GM12865 (cell line): ENCODE data around the gene CLCF1.

ENCODE experiments used
- DNase-seq: peaks from one replicate; pipeline ENCODE4 v3.0.0; 2010; ENCODE audit warnings: low read depth
- H3K4me3 ChIP-seq: 2 replicates; pipeline ENCODE4 v1.5.1; 2011; ENCODE audit warnings: mild to moderate bottlenecking, low read depth, low read length, control low read depth
- TF ChIP-seq, protein P1 (sequence below): IDR thresholded peaks from 2 replicates; pipeline ENCODE4 v1.5.1; 2011; ENCODE audit warnings: low read length, control low read depth, low read depth, inconsistent platforms; ENCODE audit not compliant: insufficient read depth; ENCODE audit errors: missing control alignments

The CLCF1 gene

DNA sequence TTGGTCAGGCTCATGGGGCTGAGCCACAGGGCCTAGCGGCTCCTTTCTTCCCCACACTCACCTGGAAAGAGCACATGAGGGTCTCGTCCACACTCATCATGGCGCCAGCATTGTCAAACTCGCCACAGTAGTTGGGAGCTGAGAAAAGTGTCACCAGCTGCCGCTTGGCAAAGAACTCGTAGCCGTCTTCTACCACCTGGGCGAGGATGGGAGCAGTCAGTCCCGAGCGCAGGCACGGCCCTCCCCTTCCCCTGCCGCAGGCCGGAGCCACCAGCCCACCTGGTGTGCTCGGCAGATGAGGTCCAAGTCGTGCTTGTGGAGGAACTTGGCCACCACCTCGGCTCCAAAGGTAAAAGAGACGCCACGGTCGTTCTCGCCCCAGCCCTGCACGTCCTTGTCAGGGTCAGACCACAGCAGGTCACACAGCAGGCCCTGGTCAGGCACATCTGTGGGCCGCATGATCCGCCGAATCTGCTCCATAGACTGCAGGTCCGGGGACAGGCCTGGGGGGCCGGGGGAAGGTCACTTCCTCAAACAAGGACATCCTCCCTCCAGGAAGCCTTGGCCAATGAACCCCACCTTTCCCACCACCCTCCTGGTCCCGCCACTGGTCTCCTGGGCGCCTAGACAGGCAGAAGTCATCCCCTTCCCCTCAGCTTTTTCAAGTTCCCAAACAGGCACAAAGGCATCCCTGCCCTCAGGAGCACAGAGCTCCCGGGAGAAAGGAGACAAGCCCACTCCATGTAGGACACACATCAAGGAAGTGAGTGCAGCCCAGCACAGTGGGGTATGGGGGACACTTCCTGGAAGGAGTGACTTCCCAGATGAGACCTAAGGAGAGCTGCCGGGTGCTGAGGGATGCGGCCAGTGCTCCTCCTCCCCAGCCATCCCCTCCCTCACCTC lies 25.5 kb upstream of the CLCF1 start:
- DNase-seq: no peak
- H3K4me3 ChIP-seq: no peak overlapping the region
- TF ChIP-seq, protein P1, sequence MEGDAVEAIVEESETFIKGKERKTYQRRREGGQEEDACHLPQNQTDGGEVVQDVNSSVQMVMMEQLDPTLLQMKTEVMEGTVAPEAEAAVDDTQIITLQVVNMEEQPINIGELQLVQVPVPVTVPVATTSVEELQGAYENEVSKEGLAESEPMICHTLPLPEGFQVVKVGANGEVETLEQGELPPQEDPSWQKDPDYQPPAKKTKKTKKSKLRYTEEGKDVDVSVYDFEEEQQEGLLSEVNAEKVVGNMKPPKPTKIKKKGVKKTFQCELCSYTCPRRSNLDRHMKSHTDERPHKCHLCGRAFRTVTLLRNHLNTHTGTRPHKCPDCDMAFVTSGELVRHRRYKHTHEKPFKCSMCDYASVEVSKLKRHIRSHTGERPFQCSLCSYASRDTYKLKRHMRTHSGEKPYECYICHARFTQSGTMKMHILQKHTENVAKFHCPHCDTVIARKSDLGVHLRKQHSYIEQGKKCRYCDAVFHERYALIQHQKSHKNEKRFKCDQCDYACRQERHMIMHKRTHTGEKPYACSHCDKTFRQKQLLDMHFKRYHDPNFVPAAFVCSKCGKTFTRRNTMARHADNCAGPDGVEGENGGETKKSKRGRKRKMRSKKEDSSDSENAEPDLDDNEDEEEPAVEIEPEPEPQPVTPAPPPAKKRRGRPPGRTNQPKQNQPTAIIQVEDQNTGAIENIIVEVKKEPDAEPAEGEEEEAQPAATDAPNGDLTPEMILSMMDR: no peak

DNA sequence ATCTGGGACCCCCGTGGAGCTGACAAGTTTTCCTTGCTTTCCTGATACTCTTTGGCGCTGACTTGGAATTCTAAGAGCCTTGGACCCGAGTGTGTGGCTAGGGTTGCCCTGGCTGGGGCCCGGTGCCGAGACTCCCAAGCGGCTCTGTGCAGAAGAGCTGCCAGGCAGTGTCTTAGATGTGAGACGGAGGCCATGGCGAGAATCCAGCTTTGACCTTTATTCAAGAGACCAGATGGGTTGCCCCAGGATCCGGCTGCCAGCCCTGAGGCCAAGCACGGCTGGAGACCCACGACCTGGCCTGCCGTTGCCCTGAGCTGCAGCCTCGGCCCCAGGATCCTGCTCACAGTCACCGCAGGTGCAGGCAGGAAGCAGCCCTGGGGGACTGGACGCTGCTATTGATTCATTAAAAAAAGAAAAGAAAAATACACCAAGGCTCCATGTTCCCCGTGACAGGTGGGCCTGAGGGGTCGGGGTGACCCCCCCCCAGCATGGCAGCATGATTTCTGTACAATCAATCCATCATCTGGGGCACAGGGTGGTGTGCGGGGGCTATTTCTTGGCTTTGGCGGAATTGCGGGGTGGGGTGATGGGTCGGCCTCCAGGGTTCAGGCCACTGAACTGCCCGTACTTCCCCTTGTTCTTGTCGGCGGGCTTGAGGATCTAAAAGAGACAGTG lies 24.7 kb upstream of the CLCF1 start:
- TF ChIP-seq, protein P1: no peak
- no peak overlapping the region for H3K4me3 ChIP-seq
- DNase-seq: no peak

DNA sequence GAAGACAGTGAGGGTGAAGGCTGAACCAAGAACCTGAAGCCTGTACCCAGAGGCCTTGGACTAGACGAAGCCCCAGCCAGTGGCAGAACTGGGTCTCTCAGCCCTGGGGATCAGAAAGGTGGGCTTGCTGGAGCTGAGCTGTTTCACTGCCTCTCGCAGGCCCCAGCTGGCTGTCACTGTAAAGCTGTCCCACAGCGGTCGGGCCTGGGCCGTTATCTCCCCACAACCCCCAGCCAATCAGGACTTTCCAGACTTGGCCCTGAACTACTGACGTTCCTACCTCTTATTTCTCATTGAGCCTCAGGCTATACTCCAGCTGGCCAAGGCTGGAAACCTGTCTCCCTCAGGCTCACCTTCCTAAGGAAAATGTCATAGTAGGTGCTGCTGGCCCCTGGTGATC lies 24.1 kb upstream of the CLCF1 start:
- H3K4me3 ChIP-seq: no peak overlapping the region
- no peak for DNase-seq

DNA sequence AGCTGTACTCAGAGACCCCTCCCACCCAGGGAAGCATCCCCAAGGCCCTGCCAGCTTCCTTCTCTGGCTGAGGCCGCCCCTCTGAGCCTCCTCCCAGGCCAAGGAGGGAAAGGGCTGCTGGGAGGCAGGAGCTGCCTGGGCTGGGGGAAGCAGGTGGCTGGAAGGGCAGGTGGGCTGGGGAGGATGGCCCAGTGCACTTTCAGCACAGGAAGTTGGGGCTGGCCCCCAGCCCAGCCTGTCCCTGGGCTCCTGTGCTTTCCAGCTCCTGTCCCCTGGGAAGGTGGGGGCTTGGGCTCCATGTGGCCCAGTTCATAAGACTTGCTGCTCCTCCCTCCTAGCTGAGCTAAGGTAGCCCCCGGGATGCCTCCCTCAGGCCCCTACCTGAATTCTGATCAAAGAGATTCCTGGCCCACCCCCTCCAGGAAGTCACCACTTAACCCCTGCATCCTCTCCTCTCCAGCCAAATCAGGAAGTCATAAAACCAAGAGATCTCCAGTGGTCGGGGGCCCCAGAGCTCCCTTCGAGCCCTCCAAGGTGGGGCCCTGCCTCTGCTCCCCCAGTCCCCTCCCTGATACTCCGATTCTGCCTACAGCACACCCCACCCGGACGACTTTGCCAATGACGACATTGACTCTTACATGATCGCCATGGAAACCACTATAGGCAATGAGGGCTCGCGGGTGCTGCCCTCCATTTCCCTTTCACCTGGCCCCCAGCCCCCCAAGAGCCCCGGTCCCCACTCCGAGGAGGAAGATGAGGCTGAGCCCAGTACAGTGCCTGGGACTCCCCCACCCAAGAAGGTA lies 23.4 kb upstream of the CLCF1 start:
- H3K4me3 ChIP-seq: no peak overlapping the region
- TF ChIP-seq, protein P1: no peak
- no peak for DNase-seq

More for the DNA sequence above, 24.1 kb upstream of the CLCF1 start:
- TF ChIP-seq, protein P1: no peak

DNA sequence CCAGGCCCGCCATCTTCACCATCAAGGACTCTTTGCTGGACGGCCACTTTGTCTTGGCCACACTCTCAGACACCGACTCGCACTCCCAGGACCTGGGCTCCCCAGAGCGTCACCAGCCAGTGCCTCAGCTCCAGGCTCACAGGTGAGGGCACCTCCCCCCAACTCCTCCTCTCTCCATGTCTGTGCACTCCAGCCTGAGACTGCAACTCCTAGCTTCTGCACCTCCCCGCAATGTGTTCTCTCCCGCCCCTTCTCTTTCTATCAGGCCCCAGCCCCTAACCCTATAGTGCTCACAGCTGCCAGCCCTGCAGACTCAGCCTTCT lies 22.8 kb upstream of the CLCF1 start:
- DNase-seq: no peak
- TF ChIP-seq, protein P1: no peak
- H3K4me3 ChIP-seq: no peak overlapping the region

DNA sequence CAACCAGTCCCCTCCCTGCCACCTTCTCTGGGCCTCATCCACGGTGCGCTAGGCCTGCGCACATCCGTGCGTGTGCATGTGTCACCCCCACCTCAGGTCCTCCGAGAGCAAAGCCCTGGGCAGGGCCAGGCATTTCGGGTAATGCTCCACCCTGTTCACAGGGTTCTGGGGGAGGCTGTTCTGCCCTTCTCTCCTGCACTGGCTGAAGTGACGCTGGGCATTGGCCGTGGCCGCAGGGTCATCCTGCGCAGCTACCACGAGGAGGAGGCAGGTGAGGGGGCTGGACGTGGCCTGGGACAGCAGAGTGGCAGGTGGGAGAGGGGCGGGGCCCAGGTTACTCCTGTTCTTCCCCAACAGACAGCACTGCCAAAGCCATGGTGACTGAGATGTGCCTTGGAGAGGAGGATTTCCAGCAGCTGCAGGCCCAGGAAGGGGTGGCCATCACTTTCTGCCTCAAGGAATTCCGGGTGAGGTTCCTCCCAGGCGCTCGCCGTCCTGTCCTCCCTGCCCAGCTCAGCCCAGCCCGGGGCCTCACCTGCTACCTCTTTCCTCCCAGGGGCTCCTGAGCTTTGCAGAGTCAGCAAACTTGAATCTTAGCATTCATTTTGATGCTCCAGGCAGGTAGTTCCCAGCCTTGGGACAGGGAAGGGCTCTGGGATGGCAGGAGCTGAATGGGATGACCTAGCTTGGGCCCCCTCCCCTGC lies 22.3 kb upstream of the CLCF1 start:
- TF ChIP-seq, protein P1: no peak
- no peak overlapping the region for H3K4me3 ChIP-seq
- DNase-seq: no peak
